Measurements from ENCODE around the gene SLC4A11. TPM values are rescaled to one million over a fixed set of nuclear protein-coding genes. Genes with fewer than 3 reads are reported as not detected.

The SLC4A11 gene
- total RNA-seq, 1 donor from 2014 or later: not detected

Other genes with a start within 250 kb of the SLC4A11 start
- not detected for gene GNRH2, start 195.6 kb downstream of the SLC4A11 start, total RNA-seq (ENCODE audit: insufficient read depth, low replicate concordance)
- gene MRPS26, start 193.1 kb downstream of the SLC4A11 start, total RNA-seq (ENCODE audit: insufficient read depth, low replicate concordance): 30.6 TPM
- gene OXT, start 167.6 kb downstream of the SLC4A11 start, total RNA-seq (ENCODE audit: insufficient read depth, low replicate concordance): not detected
- gene AVP, start 154.5 kb downstream of the SLC4A11 start, total RNA-seq (ENCODE audit: insufficient read depth, low replicate concordance): not detected
- gene FASTKD5, start 79.3 kb downstream of the SLC4A11 start, total RNA-seq (ENCODE audit: insufficient read depth, low replicate concordance): 10.4 TPM
- gene UBOX5, start 79.3 kb downstream of the SLC4A11 start, total RNA-seq (ENCODE audit: insufficient read depth, low replicate concordance): 4.1 TPM
- gene LZTS3, start 65.6 kb downstream of the SLC4A11 start, total RNA-seq (ENCODE audit: insufficient read depth, low replicate concordance): 0.96 TPM
- 14.4 TPM for gene DDRGK1, start 34.5 kb downstream of the SLC4A11 start, total RNA-seq (ENCODE audit: insufficient read depth, low replicate concordance)
- 7.2 TPM for gene ITPA, start 29.7 kb downstream of the SLC4A11 start, total RNA-seq (ENCODE audit: insufficient read depth, low replicate concordance)
- 15.4 TPM for gene DNAAF9, start 168.5 kb upstream of the SLC4A11 start, total RNA-seq (ENCODE audit: insufficient read depth, low replicate concordance)
- 23.6 TPM for gene ATRN, start 231.8 kb upstream of the SLC4A11 start, total RNA-seq (ENCODE audit: insufficient read depth, low replicate concordance)

Data from umbilical cord (tissue), 1 donor.